ENCODE data around the gene KLHL15. TPM values are rescaled to one million over a fixed set of nuclear protein-coding genes. Genes with fewer than 3 reads are reported as not detected.

Gene KLHL15
- total RNA-seq, 1 donor = 53.8 TPM

DNA sequence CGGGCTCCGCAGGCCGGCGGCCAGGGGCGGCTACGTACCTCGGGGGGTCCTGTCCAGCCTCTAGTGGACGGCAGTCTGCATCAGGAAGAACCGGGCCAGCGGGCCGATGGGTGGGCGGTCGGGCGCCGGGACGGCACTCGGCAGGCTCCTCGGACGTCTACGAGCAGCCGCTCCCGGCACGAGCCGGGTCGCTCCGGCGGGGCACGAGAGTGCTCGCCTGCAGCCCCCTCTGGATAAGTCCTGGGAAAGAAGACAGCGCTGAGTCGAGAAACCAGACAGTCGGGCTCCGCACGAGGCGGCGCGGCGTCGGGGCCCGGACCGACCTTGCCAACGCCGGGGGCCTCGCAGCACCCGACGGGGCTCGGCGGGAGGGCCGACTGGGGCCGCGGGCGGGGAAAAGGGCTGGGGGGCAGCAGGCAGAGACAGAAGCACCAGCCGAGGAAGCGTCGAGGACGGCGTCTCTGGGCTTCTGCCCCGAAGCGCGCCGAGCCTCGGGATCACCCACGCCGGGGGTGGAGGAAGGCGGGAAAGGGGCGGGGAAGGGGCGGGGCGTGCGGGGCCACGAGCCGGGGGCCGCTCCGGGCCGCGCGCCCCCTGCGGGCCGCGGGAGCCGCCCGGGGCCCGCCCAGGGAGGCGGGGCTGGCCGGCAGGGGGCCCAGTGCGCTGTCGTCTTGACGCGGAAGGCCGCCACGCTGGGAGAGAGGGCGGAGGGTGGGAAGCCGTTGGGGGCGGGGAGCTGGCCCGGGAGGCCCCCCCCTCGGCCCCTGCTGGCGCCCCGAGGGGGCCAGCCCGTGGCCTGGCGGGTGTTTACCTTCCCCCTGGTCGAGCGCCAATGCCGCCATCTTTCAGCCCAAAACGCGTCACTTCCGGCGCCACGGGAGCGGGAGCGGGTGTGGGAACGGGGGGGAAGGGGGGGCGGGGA lies 1.9 kb downstream of the KLHL15 start:
- peaks cover 4% of the 10 kb centered on the region for H3K4me1 ChIP-seq (ENCODE audit: insufficient read depth, low read length)
- H3K27me3 ChIP-seq (ENCODE audit: insufficient read depth, low read length) = no peaks in the 10 kb centered on the region
- H3K4me3 ChIP-seq (ENCODE audit: low read length) = peak overlapping the region; percentile 86
- no peaks in the 10 kb centered on the region for H3K9me3 ChIP-seq (ENCODE audit: low read depth, low read length)

GRCh38 chrX:24023972-24024669 lies 2.9 kb downstream of the KLHL15 start:
- Histone ChIP-seq H3K27me3 (ENCODE audit: insufficient read depth, low read length) (no peaks in the 10 kb centered on the region), H3K9me3 (ENCODE audit: low read depth, low read length) (no peaks in the 10 kb centered on the region), H3K4me3 (ENCODE audit: low read length) (peak overlapping the region; percentile 86), H3K4me1 (ENCODE audit: insufficient read depth, low read length) (peaks cover 7% of the 10 kb centered on the region)

DNA sequence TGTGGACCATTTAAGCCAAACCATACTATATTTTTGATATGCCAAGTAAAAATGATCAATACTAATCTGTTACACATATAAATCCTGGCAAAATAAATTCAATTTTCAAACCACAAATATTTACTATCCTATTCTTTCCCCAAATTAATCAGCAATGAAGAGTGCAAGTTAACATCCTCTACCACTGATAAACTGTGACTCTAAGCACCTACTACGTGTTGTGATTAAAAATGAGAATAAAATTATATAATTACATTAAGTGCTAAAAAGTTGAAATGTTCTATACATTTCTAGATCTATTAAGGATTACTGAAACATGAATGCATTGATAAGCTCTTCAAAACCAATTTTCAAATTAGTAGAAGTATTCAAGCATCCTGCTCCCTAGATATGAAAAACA lies 3.4 kb downstream of the KLHL15 start:
- H3K4me1 ChIP-seq (ENCODE audit: insufficient read depth, low read length) = peaks cover 12% of the 10 kb centered on the region
- no peaks in the 10 kb centered on the region for H3K27me3 ChIP-seq (ENCODE audit: insufficient read depth, low read length)
- no peak overlapping the region for H3K4me3 ChIP-seq (ENCODE audit: low read length)
- H3K9me3 ChIP-seq (ENCODE audit: low read depth, low read length) = no peaks in the 10 kb centered on the region

- no peaks in the 10 kb centered on the region for H3K9me3 ChIP-seq (ENCODE audit: low read depth, low read length)
- H3K27me3 ChIP-seq (ENCODE audit: insufficient read depth, low read length) = no peaks in the 10 kb centered on the region
- H3K4me3 ChIP-seq (ENCODE audit: low read length) = no peak overlapping the region
- H3K4me1 ChIP-seq (ENCODE audit: insufficient read depth, low read length) = peaks cover 13% of the 10 kb centered on the region
These were observed 6.6 kb downstream of the KLHL15 start for GRCh38 chrX:24020306-24020876.

GRCh38 chrX:24019448-24019847 lies 7.5 kb downstream of the KLHL15 start:
- H3K4me1 ChIP-seq (ENCODE audit: insufficient read depth, low read length) = peaks cover 13% of the 10 kb centered on the region
- no peak overlapping the region for H3K4me3 ChIP-seq (ENCODE audit: low read length)
- no peaks in the 10 kb centered on the region for H3K27me3 ChIP-seq (ENCODE audit: insufficient read depth, low read length)

DNA sequence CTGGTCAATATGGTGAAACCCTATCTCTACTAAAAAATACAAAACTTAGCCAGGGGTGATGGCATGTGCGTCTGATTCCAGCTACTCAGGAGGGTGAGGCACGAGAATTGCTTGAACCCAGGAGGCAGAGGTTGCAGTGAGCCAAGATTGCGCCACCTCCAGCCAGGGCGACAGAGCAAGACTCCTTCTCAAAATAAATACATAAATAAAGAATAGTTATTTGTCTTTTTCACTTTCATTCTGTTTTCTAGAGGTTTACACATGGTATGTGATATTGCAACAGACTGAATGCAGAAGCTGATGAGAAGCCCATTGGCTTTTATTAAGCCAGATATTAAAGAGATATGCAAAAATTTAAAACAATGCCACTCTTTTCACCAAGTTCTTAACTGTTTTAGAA lies 8.2 kb downstream of the KLHL15 start:
- Histone ChIP-seq H3K4me3 (ENCODE audit: low read length) (no peak overlapping the region), H3K9me3 (ENCODE audit: low read depth, low read length) (no peaks in the 10 kb centered on the region), H3K27me3 (ENCODE audit: insufficient read depth, low read length) (no peaks in the 10 kb centered on the region), H3K4me1 (ENCODE audit: insufficient read depth, low read length) (peaks cover 13% of the 10 kb centered on the region)

More at GRCh38 chrX:24019448-24019847, 7.5 kb downstream of the KLHL15 start:
- H3K9me3 ChIP-seq (ENCODE audit: low read depth, low read length) = no peaks in the 10 kb centered on the region

GRCh38 chrX:24017674-24018073 lies 9.3 kb downstream of the KLHL15 start:
- Histone ChIP-seq H3K27me3 (ENCODE audit: insufficient read depth, low read length) (no peaks in the 10 kb centered on the region), H3K4me3 (ENCODE audit: low read length) (no peak overlapping the region), H3K9me3 (ENCODE audit: low read depth, low read length) (no peaks in the 10 kb centered on the region), H3K4me1 (ENCODE audit: insufficient read depth, low read length) (peaks cover 13% of the 10 kb centered on the region)

- Histone ChIP-seq H3K4me3 (ENCODE audit: low read length) (no peak overlapping the region), H3K9me3 (ENCODE audit: low read depth, low read length) (no peaks in the 10 kb centered on the region), H3K4me1 (ENCODE audit: insufficient read depth, low read length) (peaks cover 9% of the 10 kb centered on the region), H3K27me3 (ENCODE audit: insufficient read depth, low read length) (no peaks in the 10 kb centered on the region)
These were observed 12.5 kb downstream of the KLHL15 start for GRCh38 chrX:24014388-24015018.

GRCh38 chrX:24012266-24012665 lies 14.7 kb downstream of the KLHL15 start:
- Histone ChIP-seq H3K4me3 (ENCODE audit: low read length) (no peak overlapping the region), H3K9me3 (ENCODE audit: low read depth, low read length) (no peaks in the 10 kb centered on the region), H3K27me3 (ENCODE audit: insufficient read depth, low read length) (no peaks in the 10 kb centered on the region), H3K4me1 (ENCODE audit: insufficient read depth, low read length) (no peaks in the 10 kb centered on the region)

- Histone ChIP-seq H3K4me1 (ENCODE audit: insufficient read depth, low read length) (no peaks in the 10 kb centered on the region), H3K9me3 (ENCODE audit: low read depth, low read length) (no peaks in the 10 kb centered on the region), H3K27me3 (ENCODE audit: insufficient read depth, low read length) (no peaks in the 10 kb centered on the region), H3K4me3 (ENCODE audit: low read length) (no peak overlapping the region)
These were observed 21.1 kb downstream of the KLHL15 start for GRCh38 chrX:24005867-24006266.

DNA sequence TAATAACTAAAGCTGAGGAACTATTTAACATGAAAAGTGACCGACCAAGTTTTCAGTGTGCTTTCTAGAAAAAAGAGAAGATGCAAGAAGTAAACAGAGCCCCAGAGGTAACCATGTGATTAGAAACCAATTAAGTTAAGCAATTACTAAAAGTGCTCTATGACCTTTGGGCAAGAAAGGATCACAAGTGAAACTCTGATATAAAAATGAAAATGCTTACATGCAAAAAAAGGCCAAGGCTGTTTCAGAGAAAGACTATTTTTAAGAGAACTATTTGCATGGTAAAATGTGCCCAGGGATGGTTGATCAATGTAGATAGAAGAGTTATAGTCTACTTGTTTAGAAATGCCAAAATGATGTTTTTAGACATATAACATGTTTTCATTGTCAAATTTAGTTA lies 22.0 kb downstream of the KLHL15 start:
- H3K4me3 ChIP-seq (ENCODE audit: low read length) = no peak overlapping the region
- no peaks in the 10 kb centered on the region for H3K4me1 ChIP-seq (ENCODE audit: insufficient read depth, low read length)
- H3K9me3 ChIP-seq (ENCODE audit: low read depth, low read length) = no peaks in the 10 kb centered on the region
- no peaks in the 10 kb centered on the region for H3K27me3 ChIP-seq (ENCODE audit: insufficient read depth, low read length)

DNA sequence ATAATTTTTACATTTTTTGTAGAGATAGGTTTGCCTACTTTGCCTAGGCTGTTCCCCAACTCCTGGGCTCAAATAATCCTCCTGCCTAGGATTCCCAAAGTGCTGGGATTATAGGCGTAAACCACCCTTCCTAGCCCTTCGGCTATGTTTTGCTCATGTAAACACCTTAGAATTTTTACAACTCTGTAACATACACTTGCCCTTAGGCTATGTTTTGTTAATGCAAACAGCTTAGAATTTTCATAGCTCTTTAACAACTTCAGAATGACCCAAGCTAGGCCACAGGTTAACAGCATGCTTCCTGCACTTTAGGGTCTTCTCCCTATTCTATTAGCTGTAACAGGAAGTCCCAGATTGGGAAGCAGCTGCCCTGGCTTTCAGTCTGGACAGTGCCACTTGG lies 24.2 kb downstream of the KLHL15 start:
- Histone ChIP-seq H3K4me1 (ENCODE audit: insufficient read depth, low read length) (no peaks in the 10 kb centered on the region), H3K27me3 (ENCODE audit: insufficient read depth, low read length) (no peaks in the 10 kb centered on the region), H3K4me3 (ENCODE audit: low read length) (no peak overlapping the region), H3K9me3 (ENCODE audit: low read depth, low read length) (no peaks in the 10 kb centered on the region)

DNA sequence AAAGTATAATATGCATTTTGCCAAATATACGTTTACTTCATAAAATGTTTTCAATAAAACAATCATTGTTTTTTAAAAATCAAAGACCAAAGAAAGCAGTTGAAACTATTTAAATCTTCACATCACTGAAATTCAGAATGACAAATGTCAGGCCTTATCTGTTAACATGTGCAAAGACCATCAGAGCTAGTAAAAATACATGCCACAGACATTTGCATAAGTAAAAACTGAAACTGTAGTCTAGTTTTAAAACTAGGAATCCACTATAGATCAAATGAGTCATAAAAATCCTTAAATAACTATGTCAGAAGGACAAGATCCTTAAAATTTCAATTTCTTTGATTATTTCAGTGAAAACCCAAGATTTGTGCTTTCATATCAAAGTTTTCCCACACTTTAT lies 24.8 kb downstream of the KLHL15 start:
- no peak overlapping the region for H3K4me3 ChIP-seq (ENCODE audit: low read length)
- no peaks in the 10 kb centered on the region for H3K27me3 ChIP-seq (ENCODE audit: insufficient read depth, low read length)
- no peaks in the 10 kb centered on the region for H3K4me1 ChIP-seq (ENCODE audit: insufficient read depth, low read length)
- H3K9me3 ChIP-seq (ENCODE audit: low read depth, low read length) = no peaks in the 10 kb centered on the region

GRCh38 chrX:23999671-24000070 lies 27.3 kb downstream of the KLHL15 start:
- no peaks in the 10 kb centered on the region for H3K27me3 ChIP-seq (ENCODE audit: insufficient read depth, low read length)
- no peaks in the 10 kb centered on the region for H3K9me3 ChIP-seq (ENCODE audit: low read depth, low read length)
- H3K4me3 ChIP-seq (ENCODE audit: low read length) = no peak overlapping the region
- H3K4me1 ChIP-seq (ENCODE audit: insufficient read depth, low read length) = no peaks in the 10 kb centered on the region
